Natural killer cell (primary cell): ENCODE measurements around the gene MIA2. TPM values are rescaled to one million over a fixed set of nuclear protein-coding genes. Genes with fewer than 3 reads are reported as not detected.
"Not testable (repeated sequence)": the region's sequence is repeated elsewhere in the genome, so short reads cannot be mapped to it uniquely, and the experiment has no call there.

Experiments used
- ATAC-seq, 3 donors: fragments of 150-1000 bp in 2 of 3; fragments of 200-7000 bp in 1 of 3; cut with Tn5 transposase; 1 replicate in 1 of 3; 2 replicates in 2 of 3; pipeline ENCODE4 v1.10.0; 2021; ENCODE audit warnings: mild to moderate bottlenecking in 2 of 3, moderate library complexity in 2 of 3
- DNase-seq, 2 donors: peaks; one replicate each; pipeline versions ENCODE4 v3.0.0 to v3.0.0-alpha.2; 2013 to 2021; ENCODE audit warnings: mixed read lengths in 1 of 2
- H3K27ac ChIP-seq: one replicate; pipeline ENCODE4 v1.5.1; 2013; ENCODE audit warnings: mild to moderate bottlenecking, low read length
- H3K27me3 ChIP-seq: one replicate; pipeline ENCODE4 v1.6.1; 2013; ENCODE audit warnings: low read length; ENCODE audit not compliant: control insufficient read depth, insufficient read depth
- H3K36me3 ChIP-seq: one replicate; pipeline ENCODE4 v1.6.1; 2013; ENCODE audit warnings: low read length; ENCODE audit not compliant: control insufficient read depth, insufficient read depth
- H3K4me1 ChIP-seq: one replicate; pipeline ENCODE4 v1.6.1; 2013; ENCODE audit warnings: low read length; ENCODE audit not compliant: control insufficient read depth, insufficient read depth
- H3K4me3 ChIP-seq: one replicate; pipeline ENCODE4 v1.5.1; 2013; ENCODE audit warnings: low read length
- H3K9me3 ChIP-seq: one replicate; pipeline ENCODE4 v1.6.1; 2013; ENCODE audit warnings: low read length; ENCODE audit not compliant: control insufficient read depth, insufficient read depth
- H3K27ac Mint-ChIP-seq, 2 donors: one replicate each; pipeline ENCODE4 v1.8.0; 2022; ENCODE audit warnings: mild to moderate bottlenecking in 2 of 2, mixed read lengths in 2 of 2, moderate library complexity in 1 of 2
- H3K27me3 Mint-ChIP-seq, 2 donors: one replicate each; pipeline ENCODE4 v1.8.0; 2022; ENCODE audit warnings: low read depth in 2 of 2, mixed read lengths in 2 of 2
- H3K36me3 Mint-ChIP-seq: one replicate; pipeline ENCODE4 v1.8.0; 2022; ENCODE audit warnings: mixed read lengths
- H3K4me1 Mint-ChIP-seq, 2 donors: one replicate each; pipeline ENCODE4 v1.8.0; 2022; ENCODE audit warnings: mixed read lengths in 2 of 2
- H3K4me3 Mint-ChIP-seq: one replicate; pipeline ENCODE4 v1.8.0; 2022; ENCODE audit warnings: mild to moderate bottlenecking, moderate library complexity, mixed read lengths
- H3K9me3 Mint-ChIP-seq, 2 donors: one replicate each; pipeline ENCODE4 v1.8.0; 2022; ENCODE audit warnings: mixed read lengths in 2 of 2
- WGBS: methylation state at CpG from one replicate; pipeline ENCODE4 v1.1.7; 2013; ENCODE audit warnings: missing lambda C conversion rate; ENCODE audit not compliant: insufficient coverage; 5-methylcytosine and 5-hydroxymethylcytosine counted together
- intact Hi-C: fragments of 100-400 bp; cut with micrococcal nuclease; formaldehyde crosslinking; loops from one replicate; pipeline ENCODE4 v1.14.2; 2022
- total RNA-seq, 4 donors: library from RNA; stranded (reverse); fragments of 120-200 nt in 1 of 4; gene quantifications; one replicate each; pipeline versions ENCODE4 v1.2.3 to v1.2.4, GENCODE V29; 2013 to 2022
- TF ChIP-seq, protein P1 (sequence below): fragments of 200-600 bp; IDR thresholded peaks from one replicate; pipeline ENCODE4 v1.8.0; 2022; ENCODE audit warnings: antibody characterized with exemption

MIA2 gene
- total RNA-seq, 3 donors from 2014 or later (not counting 1 experiment from before 2014, with no cell fraction given) = 44.7 to 45.7 (median 45.4) TPM

GRCh38 chr14:39230416-39231035 is 3.2 kb upstream of the MIA2 start:
- no peak overlapping the region for H3K4me3 Mint-ChIP-seq
- Histone ChIP-seq H3K4me3 (no peak overlapping the region), H3K27ac (no peak overlapping the region), H3K9me3 (no peaks in the 10 kb centered on the region), H3K4me1 (peaks cover 27% of the 10 kb centered on the region), H3K27me3 (no peaks in the 10 kb centered on the region), H3K36me3 (no peaks in the 10 kb centered on the region)
- H3K27me3 Mint-ChIP-seq = no peaks in the 10 kb centered on the region
- peak overlapping the region; percentile 90 to 96 for H3K27ac Mint-ChIP-seq
- H3K9me3 Mint-ChIP-seq = no peaks in the 10 kb centered on the region
- H3K4me1 Mint-ChIP-seq = peaks cover 49 to 54% of the 10 kb centered on the region in 2 donors
- no peak for DNase-seq
- TF ChIP-seq, protein P1, sequence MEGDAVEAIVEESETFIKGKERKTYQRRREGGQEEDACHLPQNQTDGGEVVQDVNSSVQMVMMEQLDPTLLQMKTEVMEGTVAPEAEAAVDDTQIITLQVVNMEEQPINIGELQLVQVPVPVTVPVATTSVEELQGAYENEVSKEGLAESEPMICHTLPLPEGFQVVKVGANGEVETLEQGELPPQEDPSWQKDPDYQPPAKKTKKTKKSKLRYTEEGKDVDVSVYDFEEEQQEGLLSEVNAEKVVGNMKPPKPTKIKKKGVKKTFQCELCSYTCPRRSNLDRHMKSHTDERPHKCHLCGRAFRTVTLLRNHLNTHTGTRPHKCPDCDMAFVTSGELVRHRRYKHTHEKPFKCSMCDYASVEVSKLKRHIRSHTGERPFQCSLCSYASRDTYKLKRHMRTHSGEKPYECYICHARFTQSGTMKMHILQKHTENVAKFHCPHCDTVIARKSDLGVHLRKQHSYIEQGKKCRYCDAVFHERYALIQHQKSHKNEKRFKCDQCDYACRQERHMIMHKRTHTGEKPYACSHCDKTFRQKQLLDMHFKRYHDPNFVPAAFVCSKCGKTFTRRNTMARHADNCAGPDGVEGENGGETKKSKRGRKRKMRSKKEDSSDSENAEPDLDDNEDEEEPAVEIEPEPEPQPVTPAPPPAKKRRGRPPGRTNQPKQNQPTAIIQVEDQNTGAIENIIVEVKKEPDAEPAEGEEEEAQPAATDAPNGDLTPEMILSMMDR = no peak
- intact Hi-C loops = loop anchor here (2.0 to 10.0 kb wide), 2 partner anchors 134 to 200 kb away; no protein-coding TSS in a partner anchor
- H3K36me3 Mint-ChIP-seq = no peaks in the 10 kb centered on the region
- ATAC-seq = no peak
- WGBS = 89% methylated on average over 3 of the region's 5 CpGs

- H3K36me3 ChIP-seq, H3K9me3 ChIP-seq, H3K36me3 Mint-ChIP-seq, H3K27me3 ChIP-seq, H3K9me3 Mint-ChIP-seq, H3K27me3 Mint-ChIP-seq, H3K4me3 ChIP-seq: not testable (repeated sequence)
- Mint-ChIP-seq H3K4me1 (peaks cover 49 to 58% of the 10 kb centered on the region in 2 donors), H3K27ac (peak overlapping the region; percentile 79 to 83), H3K4me3 (peak overlapping the region; percentile 35)
- ATAC-seq (peak; percentile 49 to 70 (median 67)), DNase-seq (peak in 1 of 2 donors; percentile 75)
- 84% methylated on average over 8 of the region's 11 CpGs for WGBS
- peak overlapping the region; percentile 18 for H3K27ac ChIP-seq
- TF ChIP-seq, protein P1 = peak; percentile 65
- intact Hi-C loops = loop anchor here (2.0 to 10.0 kb wide), 2 partner anchors 133 to 199 kb away; no protein-coding TSS in a partner anchor
- H3K4me1 ChIP-seq = peaks cover 27% of the 10 kb centered on the region
These were observed 1.8 kb upstream of the MIA2 start for GRCh38 chr14:39231751-39232553.

DNA sequence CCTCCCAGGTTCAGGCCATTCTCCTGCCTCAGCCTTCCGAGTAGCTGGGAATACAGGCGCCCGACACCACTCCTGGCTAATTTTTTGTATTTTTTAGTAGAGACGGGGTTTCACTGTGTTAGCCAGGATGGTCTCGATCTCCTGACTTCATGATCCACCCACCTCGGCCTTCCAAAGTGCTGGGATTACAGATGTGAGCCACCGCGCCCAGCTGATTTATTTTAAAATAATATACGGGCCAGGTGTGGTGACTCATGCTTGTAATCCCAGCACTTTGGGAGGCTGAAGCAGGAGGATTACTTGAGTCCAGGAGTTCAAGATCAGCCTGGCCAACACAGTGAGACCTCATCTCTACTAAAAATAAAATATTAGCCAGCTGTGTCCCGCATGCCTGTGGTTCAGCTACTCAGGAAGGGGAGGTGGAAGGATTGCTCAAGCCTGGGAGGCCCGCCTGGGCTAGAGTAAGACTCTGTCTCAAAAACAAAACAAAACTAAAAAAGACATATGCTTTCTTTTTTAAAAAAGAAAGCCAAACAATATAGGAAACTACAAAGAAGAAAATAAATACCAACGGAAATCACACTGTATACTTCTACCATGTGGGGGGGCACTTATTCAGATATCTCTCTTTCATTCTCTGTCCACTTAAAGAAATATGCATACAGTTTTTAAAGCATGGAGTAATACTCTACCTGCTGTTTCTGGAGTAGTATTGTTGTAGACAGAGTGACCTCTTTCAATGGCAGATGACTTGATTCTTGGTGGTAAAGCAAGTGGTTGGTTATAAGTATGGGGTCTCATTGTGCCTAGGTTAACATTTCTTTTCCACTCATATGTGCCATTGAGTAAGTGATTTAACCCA is 930 bp upstream of the MIA2 start:
- Mint-ChIP-seq H3K4me1 (peaks cover 44 to 53% of the 10 kb centered on the region in 2 donors), H3K9me3 (no peaks in the 10 kb centered on the region), H3K36me3 (no peaks in the 10 kb centered on the region), H3K4me3 (peak overlapping the region; percentile 79), H3K27me3 (no peaks in the 10 kb centered on the region), H3K27ac (peak overlapping the region; percentile 83 to 92)
- TF ChIP-seq, protein P1 = no peak
- peak in 1 of 2 donors; percentile 43 for DNase-seq
- intact Hi-C loops = loop anchor here (10.0 kb wide), 1 partner anchor 132 kb away; no protein-coding TSS in a partner anchor
- Histone ChIP-seq H3K27ac (peak overlapping the region; percentile 82), H3K4me1 (peaks cover 27% of the 10 kb centered on the region), H3K36me3 (no peaks in the 10 kb centered on the region), H3K4me3 (no peak overlapping the region), H3K9me3 (no peaks in the 10 kb centered on the region), H3K27me3 (no peaks in the 10 kb centered on the region)
- ATAC-seq = peak; percentile 48 to 74 (median 63)
- 90% methylated on average over 9 of the region's 12 CpGs for WGBS

DNA sequence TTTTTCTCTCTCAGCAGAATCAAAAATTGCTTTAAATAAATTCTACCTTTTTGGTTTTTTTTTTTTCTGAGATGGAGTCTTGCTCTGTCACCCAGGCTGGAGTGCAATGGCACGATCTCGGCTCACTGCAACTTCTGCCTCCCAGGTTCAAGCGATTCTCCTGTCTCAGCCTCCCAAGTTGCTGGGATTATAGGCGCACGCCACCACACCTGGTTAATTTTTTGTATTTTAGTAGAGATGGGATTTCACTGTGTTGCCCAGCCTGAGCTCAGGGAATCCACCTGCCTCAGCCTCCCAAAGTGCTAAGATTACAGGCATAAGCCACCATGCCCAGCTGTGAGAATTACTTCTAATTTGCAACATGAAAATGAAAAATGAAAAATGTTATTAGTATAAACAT is 1.3 kb downstream of the MIA2 start:
- H3K36me3 ChIP-seq, H3K9me3 ChIP-seq, H3K9me3 Mint-ChIP-seq, H3K27me3 Mint-ChIP-seq, H3K27ac ChIP-seq, H3K36me3 Mint-ChIP-seq, H3K27ac Mint-ChIP-seq, H3K4me3 Mint-ChIP-seq, ATAC-seq, H3K4me3 ChIP-seq, H3K27me3 ChIP-seq, DNase-seq: not testable (repeated sequence)
- WGBS = 100% methylated on average over 5 of the region's 5 CpGs
- H3K4me1 ChIP-seq = peaks cover 10% of the 10 kb centered on the region
- peaks cover 22 to 31% of the 10 kb centered on the region in 2 donors for H3K4me1 Mint-ChIP-seq
- intact Hi-C loops = loop anchor here (10.0 kb wide), 1 partner anchor 130 kb away; no protein-coding TSS in a partner anchor

- H3K36me3 Mint-ChIP-seq, H3K36me3 ChIP-seq, H3K27ac Mint-ChIP-seq, H3K4me1 ChIP-seq, H3K4me3 Mint-ChIP-seq, H3K27ac ChIP-seq, H3K9me3 Mint-ChIP-seq, H3K9me3 ChIP-seq, H3K27me3 ChIP-seq, ATAC-seq, H3K27me3 Mint-ChIP-seq, H3K4me3 ChIP-seq, DNase-seq: not testable (repeated sequence)
- intact Hi-C loops = loop anchor here (10.0 kb wide), 1 partner anchor 129 kb away; no protein-coding TSS in a partner anchor
- peaks cover 17 to 28% of the 10 kb centered on the region in 2 donors for H3K4me1 Mint-ChIP-seq
These were observed 1.8 kb downstream of the MIA2 start for GRCh38 chr14:39235466-39235865.
